Measurements from ENCODE around the gene GPSM3. TPM values are rescaled to one million over a fixed set of nuclear protein-coding genes. Genes with fewer than 3 reads are reported as not detected.

Gene GPSM3
- total and polyA plus RNA-seq, 2 donors (not counting 1 experiment from before 2014, with no cell fraction given) = 2.3 to 7.0 TPM

GRCh38 chr6:32149932-32150870, 42.2 kb downstream of the GPSM3 start:
- no peak for TF ChIP-seq EZH2 (IDR thresholded peaks at IDR 0.05; ENCODE audit: low read length, missing control alignments)
- TF ChIP-seq CTCF (conservative IDR thresholded peaks at IDR 0.05 in 1 of 2, IDR thresholded peaks at IDR 0.05 in 1 of 2; ENCODE audit: low read depth in 1 of 2, low read length in 2 of 2) = no peak
- H3K27me3 ChIP-seq (ENCODE audit: control insufficient read depth, insufficient read depth, low read length) = no peaks in the 10 kb centered on the region
- H3K4me3 ChIP-seq (replicated peaks in 1 of 4; ENCODE audit: control extremely low read depth in 1 of 4, insufficient read depth in 1 of 4, low read depth in 3 of 4, low read length in 4 of 4) = no peak overlapping the region
- DNase-seq (ENCODE audit: low read depth in 2 of 2) = no peak
- H3K36me3 ChIP-seq (ENCODE audit: control insufficient read depth, insufficient read depth, low read length) = no peaks in the 10 kb centered on the region
- no peaks in the 10 kb centered on the region for H3K9me3 ChIP-seq (ENCODE audit: control insufficient read depth, insufficient read depth, low read depth, low read length)
- H3K4me1 ChIP-seq (ENCODE audit: control insufficient read depth, extremely low read depth, insufficient read depth, low read length) = peaks cover 13% of the 10 kb centered on the region
- no peak overlapping the region for H3K27ac ChIP-seq (ENCODE audit: insufficient read depth, low read length)
- peaks cover 9% of the 10 kb centered on the region for H3K79me2 ChIP-seq (ENCODE audit: control insufficient read depth, insufficient read depth, low read length)
- H4K20me1 ChIP-seq (ENCODE audit: control insufficient read depth, extremely low read depth, insufficient read depth, low read length) = no peaks in the 10 kb centered on the region
- no peak overlapping the region for H3K9ac ChIP-seq (ENCODE audit: insufficient read depth, low read length)
- no peak overlapping the region for H3K4me2 ChIP-seq (ENCODE audit: extremely low read depth, insufficient read depth, low read length)
- H2AFZ ChIP-seq (ENCODE audit: low read length) = no peak overlapping the region

GRCh38 chr6:32149092-32149755, 43.2 kb downstream of the GPSM3 start:
- no peaks in the 10 kb centered on the region for H3K9me3 ChIP-seq (ENCODE audit: control insufficient read depth, insufficient read depth, low read depth, low read length)
- no peak overlapping the region for H3K4me3 ChIP-seq (replicated peaks in 1 of 4; ENCODE audit: control extremely low read depth in 1 of 4, insufficient read depth in 1 of 4, low read depth in 3 of 4, low read length in 4 of 4)
- peaks cover under 1% of the 10 kb centered on the region for H3K79me2 ChIP-seq (ENCODE audit: control insufficient read depth, insufficient read depth, low read length)
- no peak overlapping the region for H3K4me2 ChIP-seq (ENCODE audit: extremely low read depth, insufficient read depth, low read length)
- no peak overlapping the region for H3K27ac ChIP-seq (ENCODE audit: insufficient read depth, low read length)
- H3K36me3 ChIP-seq (ENCODE audit: control insufficient read depth, insufficient read depth, low read length) = no peaks in the 10 kb centered on the region
- no peaks in the 10 kb centered on the region for H3K27me3 ChIP-seq (ENCODE audit: control insufficient read depth, insufficient read depth, low read length)
- H3K4me1 ChIP-seq (ENCODE audit: control insufficient read depth, extremely low read depth, insufficient read depth, low read length) = peaks cover 13% of the 10 kb centered on the region
- no peak overlapping the region for H3K9ac ChIP-seq (ENCODE audit: insufficient read depth, low read length)
- H4K20me1 ChIP-seq (ENCODE audit: control insufficient read depth, extremely low read depth, insufficient read depth, low read length) = no peaks in the 10 kb centered on the region
- H2AFZ ChIP-seq (ENCODE audit: low read length) = no peak overlapping the region
- TF ChIP-seq EZH2 (IDR thresholded peaks at IDR 0.05; ENCODE audit: low read length, missing control alignments) (no peak), CTCF (conservative IDR thresholded peaks at IDR 0.05 in 1 of 2, IDR thresholded peaks at IDR 0.05 in 1 of 2; ENCODE audit: low read depth in 1 of 2, low read length in 2 of 2) (no peak)
- DNase-seq (ENCODE audit: low read depth in 2 of 2) = no peak
